Femur (tissue), 1 donor: ENCODE measurements around the gene PDLIM1.

ENCODE experiments used
- DNase-seq: peaks from one replicate; pipeline ENCODE4 v3.0.0-alpha.2; 2017

Gene PDLIM1

GRCh38 chr10:95290461-95291364 lies at the start of gene PDLIM1:
PDLIM1 (minus strand) TSS chr10:95291003; CDS start chr10:95290915, 88 bp downstream.
- peak; percentile 66 for DNase-seq

GRCh38 chr10:95339863-95340262 lies 49.1 kb upstream of the PDLIM1 start:
- no peak for DNase-seq

- DNase-seq = no peak
Measured at GRCh38 chr10:95337423-95338160, 46.8 kb upstream of the PDLIM1 start.

- no peak for DNase-seq
Measured at GRCh38 chr10:95336702-95337101, 45.9 kb upstream of the PDLIM1 start.

GRCh38 chr10:95335933-95336699 lies 45.3 kb upstream of the PDLIM1 start:
- no peak for DNase-seq

- DNase-seq = no peak
Measured at GRCh38 chr10:95334805-95335144, 44.0 kb upstream of the PDLIM1 start.

GRCh38 chr10:95333997-95334804 lies 43.4 kb upstream of the PDLIM1 start:
- DNase-seq = no peak

- DNase-seq = no peak
Measured at GRCh38 chr10:95332666-95333249, 42.0 kb upstream of the PDLIM1 start.

- DNase-seq = no peak
Measured at GRCh38 chr10:95331596-95332130, 40.9 kb upstream of the PDLIM1 start.

GRCh38 chr10:95330966-95331453 lies 40.2 kb upstream of the PDLIM1 start:
- no peak for DNase-seq

GRCh38 chr10:95329296-95329695 lies 38.5 kb upstream of the PDLIM1 start:
- DNase-seq = no peak

- no peak for DNase-seq
Measured at GRCh38 chr10:95328013-95328412, 37.2 kb upstream of the PDLIM1 start.

GRCh38 chr10:95327367-95327766 lies 36.6 kb upstream of the PDLIM1 start:
- peak; percentile 43 for DNase-seq

GRCh38 chr10:95326396-95326795 lies 35.6 kb upstream of the PDLIM1 start:
- DNase-seq = no peak

GRCh38 chr10:95325863-95326262 lies 35.1 kb upstream of the PDLIM1 start:
- DNase-seq = no peak

- no peak for DNase-seq
Measured at GRCh38 chr10:95324436-95325268, 33.8 kb upstream of the PDLIM1 start.

GRCh38 chr10:95321554-95322301 lies 30.9 kb upstream of the PDLIM1 start:
- DNase-seq = no peak

GRCh38 chr10:95319239-95319638 lies 28.4 kb upstream of the PDLIM1 start:
- DNase-seq = no peak

- DNase-seq = no peak
Measured at GRCh38 chr10:95315509-95315908, 24.7 kb upstream of the PDLIM1 start.
